AG10803 (cell line): ENCODE data around the gene PIP4K2A.
A peak's percentile ranks its signal among the peaks of the same experiment; 100 is the strongest.

ENCODE experiments used
- DNase-seq: peaks from one replicate; pipeline ENCODE4 v3.0.0; 2010; ENCODE audit warnings: low read depth
- H3K4me3 ChIP-seq: 2 replicates; pipeline ENCODE4 v1.5.1; 2011; ENCODE audit warnings: mild to moderate bottlenecking, low read length, control low read depth
- CTCF ChIP-seq: conservative IDR thresholded peaks from 2 replicates; pipeline ENCODE4 v1.5.1; 2011; ENCODE audit warnings: mild to moderate bottlenecking, low read length, control low read depth, inconsistent platforms

PIP4K2A gene

GRCh38 chr10:22712211-22712955 is 2.0 kb downstream of the PIP4K2A start:
- peak overlapping the region; percentile 92 for H3K4me3 ChIP-seq
- DNase-seq = peak; percentile 60
- TF ChIP-seq CTCF = no peak

DNA sequence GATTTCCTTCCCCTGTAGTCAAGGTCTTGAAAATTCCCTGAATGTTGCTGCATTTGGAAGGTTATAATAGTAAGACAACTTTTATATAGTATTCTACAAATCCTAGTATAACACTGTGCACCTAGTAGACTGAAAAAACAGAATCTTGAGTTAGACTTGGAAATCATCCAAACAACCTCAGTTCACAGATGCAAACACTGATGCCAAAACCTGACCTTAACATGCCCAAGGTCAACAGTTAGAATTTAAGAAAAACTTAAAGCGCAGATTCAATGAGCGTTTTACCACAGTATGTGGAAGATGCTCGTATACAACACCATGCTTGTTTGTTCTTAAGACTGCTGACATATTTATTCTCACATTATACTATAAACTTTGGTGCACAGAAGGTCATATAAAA is 3.0 kb downstream of the PIP4K2A start:
- no peak overlapping the region for H3K4me3 ChIP-seq
- no peak for DNase-seq
- TF ChIP-seq CTCF = no peak

DNA sequence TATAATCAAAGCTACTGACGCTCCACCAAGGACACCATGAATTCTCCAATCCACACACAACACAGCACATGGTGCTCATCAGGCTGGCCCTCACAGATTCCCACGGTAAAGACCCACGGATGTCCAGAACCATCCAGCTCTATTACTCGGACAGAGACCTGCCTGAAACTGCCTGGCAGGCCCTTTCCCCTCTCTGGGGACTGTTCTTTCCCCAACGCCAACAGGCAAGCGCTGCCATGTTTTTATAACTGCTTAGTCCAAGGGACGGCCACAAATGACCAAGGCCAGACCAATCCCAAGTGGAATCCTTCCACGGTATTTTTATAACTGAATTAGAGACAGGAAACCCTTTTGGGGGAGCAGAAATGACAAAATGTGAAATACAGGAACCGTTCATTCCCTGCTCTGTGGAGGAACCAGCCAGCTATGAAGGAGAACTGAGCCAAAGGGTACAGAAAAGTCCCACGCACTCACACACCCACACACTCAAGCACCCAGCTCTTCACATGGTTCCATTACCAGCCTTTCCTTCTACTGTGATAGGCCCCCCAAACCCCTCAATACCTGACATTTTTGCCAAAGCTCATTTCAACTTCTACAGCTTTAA is 4.1 kb downstream of the PIP4K2A start:
- no peak for DNase-seq
- no peak for TF ChIP-seq CTCF
- no peak overlapping the region for H3K4me3 ChIP-seq

GRCh38 chr10:22708772-22709171 is 5.6 kb downstream of the PIP4K2A start:
- H3K4me3 ChIP-seq = no peak overlapping the region
- no peak for DNase-seq
- no peak for TF ChIP-seq CTCF

DNA sequence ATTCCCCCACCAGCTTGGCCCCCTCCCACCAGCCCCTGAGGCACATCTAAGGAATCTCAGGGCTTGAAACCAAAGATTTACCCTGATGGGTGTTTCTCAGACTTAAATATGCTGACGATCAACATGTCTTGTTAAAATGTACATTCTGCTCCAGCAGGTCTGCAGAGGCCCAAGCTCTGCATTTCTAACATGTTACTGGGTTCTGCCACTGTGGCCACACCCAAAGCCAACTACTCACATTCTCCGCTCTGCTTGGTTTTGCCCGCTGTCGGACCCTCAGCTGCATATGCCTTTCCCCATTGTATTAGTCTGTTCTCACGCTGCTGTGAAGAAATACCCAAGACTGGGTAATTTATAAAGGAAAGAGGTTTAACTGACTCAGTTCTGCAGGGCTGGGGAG is 8.9 kb downstream of the PIP4K2A start:
- TF ChIP-seq CTCF = no peak
- H3K4me3 ChIP-seq = no peak overlapping the region
- DNase-seq = no peak

GRCh38 chr10:22704942-22705341 is 9.4 kb downstream of the PIP4K2A start:
- TF ChIP-seq CTCF = no peak
- no peak overlapping the region for H3K4me3 ChIP-seq
- DNase-seq = no peak

GRCh38 chr10:22704471-22704911 is 9.9 kb downstream of the PIP4K2A start:
- DNase-seq = no peak
- TF ChIP-seq CTCF = no peak

More at GRCh38 chr10:22704471-22704911, 9.9 kb downstream of the PIP4K2A start:
- H3K4me3 ChIP-seq = no peak overlapping the region
